Nephron (organoid): ENCODE measurements around the gene SHISA9.

Experiments
- H3K27ac Mint-ChIP-seq, 3 experiments: 2 replicates each; pipeline ENCODE4 v1.8.0; 2020; ENCODE audit warnings: mixed read lengths in 3 of 3, mild to moderate bottlenecking in 2 of 3, moderate library complexity in 1 of 3
- H3K27me3 Mint-ChIP-seq: 2 replicates; pipeline ENCODE4 v1.8.0; 2021; ENCODE audit warnings: low read depth, mild to moderate bottlenecking, moderate library complexity, mixed read lengths
- H3K36me3 Mint-ChIP-seq: 2 replicates; pipeline ENCODE4 v1.8.0; 2020; ENCODE audit warnings: low read depth, mixed read lengths
- H3K4me1 Mint-ChIP-seq: 2 replicates; pipeline ENCODE4 v1.8.0; 2020; ENCODE audit warnings: mixed read lengths
- H3K4me3 Mint-ChIP-seq, 3 experiments: 2 replicates each; pipeline ENCODE4 v1.8.0; 2020; ENCODE audit warnings: mild to moderate bottlenecking in 3 of 3, mixed read lengths in 3 of 3, moderate library complexity in 2 of 3
- H3K9me3 Mint-ChIP-seq: 2 replicates; pipeline ENCODE4 v1.8.0; 2020; ENCODE audit warnings: mixed read lengths
- CTCF ChIP-seq, 3 experiments: fragments of 200-600 bp; sonication (generic); IDR thresholded peaks; one replicate each; pipeline ENCODE4 v1.5.0; 2021; ENCODE audit warnings: antibody characterized with exemption in 3 of 3; ENCODE audit not compliant: unreplicated experiment in 3 of 3

The SHISA9 gene

GRCh38 chr16:12964461-12964860 lies 63.1 kb downstream of the SHISA9 start:
- Mint-ChIP-seq H3K4me3 (no peak overlapping the region), H3K36me3 (no peaks in the 10 kb centered on the region), H3K27me3 (peaks cover 6% of the 10 kb centered on the region), H3K9me3 (no peaks in the 10 kb centered on the region), H3K4me1 (no peaks in the 10 kb centered on the region), H3K27ac (no peak overlapping the region)
- TF ChIP-seq CTCF (IDR thresholded peaks at IDR 0.05; ENCODE audit: unreplicated experiment in 3 of 3): no peak

- Mint-ChIP-seq H3K27me3 (peaks cover 6% of the 10 kb centered on the region), H3K4me1 (no peaks in the 10 kb centered on the region), H3K9me3 (no peaks in the 10 kb centered on the region), H3K27ac (no peak overlapping the region), H3K36me3 (no peaks in the 10 kb centered on the region), H3K4me3 (no peak overlapping the region)
- no peak for TF ChIP-seq CTCF (IDR thresholded peaks at IDR 0.05; ENCODE audit: unreplicated experiment in 3 of 3)
These were observed 63.9 kb downstream of the SHISA9 start for GRCh38 chr16:12965274-12965804.

GRCh38 chr16:12971241-12971640 lies 69.8 kb downstream of the SHISA9 start:
- no peaks in the 10 kb centered on the region for H3K9me3 Mint-ChIP-seq
- H3K4me1 Mint-ChIP-seq: no peaks in the 10 kb centered on the region
- no peaks in the 10 kb centered on the region for H3K36me3 Mint-ChIP-seq
- H3K27ac Mint-ChIP-seq: no peak overlapping the region
- no peak overlapping the region for H3K4me3 Mint-ChIP-seq
- no peak for TF ChIP-seq CTCF (IDR thresholded peaks at IDR 0.05; ENCODE audit: unreplicated experiment in 3 of 3)
- no peaks in the 10 kb centered on the region for H3K27me3 Mint-ChIP-seq

GRCh38 chr16:12972246-12972645 lies 70.8 kb downstream of the SHISA9 start:
- Mint-ChIP-seq H3K36me3 (no peaks in the 10 kb centered on the region), H3K27me3 (no peaks in the 10 kb centered on the region), H3K4me1 (no peaks in the 10 kb centered on the region), H3K9me3 (peaks cover 4% of the 10 kb centered on the region), H3K27ac (no peak overlapping the region), H3K4me3 (no peak overlapping the region)
- TF ChIP-seq CTCF (IDR thresholded peaks at IDR 0.05; ENCODE audit: unreplicated experiment in 3 of 3): no peak

- no peaks in the 10 kb centered on the region for H3K36me3 Mint-ChIP-seq
- H3K9me3 Mint-ChIP-seq: peaks cover 4% of the 10 kb centered on the region
- peaks cover 4% of the 10 kb centered on the region for H3K27me3 Mint-ChIP-seq
- H3K4me3 Mint-ChIP-seq: no peak overlapping the region
- no peaks in the 10 kb centered on the region for H3K4me1 Mint-ChIP-seq
- no peak overlapping the region for H3K27ac Mint-ChIP-seq
- TF ChIP-seq CTCF (IDR thresholded peaks at IDR 0.05; ENCODE audit: unreplicated experiment in 3 of 3): no peak
These were observed 74.4 kb downstream of the SHISA9 start for GRCh38 chr16:12975766-12976165.

- Mint-ChIP-seq H3K36me3 (no peaks in the 10 kb centered on the region), H3K4me1 (no peaks in the 10 kb centered on the region), H3K4me3 (no peak overlapping the region), H3K9me3 (peaks cover 4% of the 10 kb centered on the region), H3K27me3 (peaks cover 4% of the 10 kb centered on the region), H3K27ac (no peak overlapping the region)
- no peak for TF ChIP-seq CTCF (IDR thresholded peaks at IDR 0.05; ENCODE audit: unreplicated experiment in 3 of 3)
These were observed 75.1 kb downstream of the SHISA9 start for GRCh38 chr16:12976496-12976895.
